Peyer's patch (tissue), 4 donors: ENCODE data around the gene DNAJB6.

ENCODE experiments used
- CTCF ChIP-seq, 6 experiments: fragments of 450-650 bp in 4 of 6; fragments of 200-600 bp in 2 of 6; sonication (generic) in 1 of 6; IDR thresholded peaks; one replicate each; pipeline ENCODE4 v1.5.1; 2017 to 2019; ENCODE audit warnings: antibody characterized with exemption in 6 of 6, mild to moderate bottlenecking in 3 of 6, moderate library complexity in 1 of 6
- POLR2A ChIP-seq, 2 donors: fragments of 450-650 bp; IDR thresholded peaks; one replicate each; pipeline ENCODE4 v1.5.1; 2017; ENCODE audit warnings: antibody characterized with exemption in 2 of 2, mild to moderate bottlenecking in 2 of 2, moderate library complexity in 2 of 2

- TF ChIP-seq CTCF (IDR thresholded peaks at IDR 0.05) (no peak), POLR2A (IDR thresholded peaks at IDR 0.05) (no peak)
Measured at GRCh38 chr7:157389951-157390730, 53.3 kb downstream of the DNAJB6 start.
